ENCODE results near the gene ZNF366.

The ZNF366 gene

DNA sequence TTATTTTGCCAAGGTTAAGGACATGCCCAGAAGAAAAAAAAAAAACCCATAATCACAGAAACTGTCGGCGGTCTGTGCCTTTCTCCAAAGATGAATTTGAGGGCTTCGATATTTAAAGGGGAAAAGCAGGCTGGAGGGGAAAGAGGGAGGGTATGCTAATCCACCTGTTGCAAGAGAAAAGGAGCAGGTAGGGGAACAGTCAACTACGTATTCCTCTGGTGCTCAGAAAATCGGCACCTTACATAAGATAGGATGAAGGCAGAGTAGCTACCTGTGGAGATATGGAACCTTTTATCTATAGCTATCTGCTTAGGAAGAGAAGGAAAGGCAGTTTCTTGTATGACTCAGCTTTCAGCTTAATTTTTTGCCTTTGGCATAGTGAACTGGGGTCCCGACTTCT lies 109.4 kb downstream of the ZNF366 start:
- no peak for DNase-seq

DNA sequence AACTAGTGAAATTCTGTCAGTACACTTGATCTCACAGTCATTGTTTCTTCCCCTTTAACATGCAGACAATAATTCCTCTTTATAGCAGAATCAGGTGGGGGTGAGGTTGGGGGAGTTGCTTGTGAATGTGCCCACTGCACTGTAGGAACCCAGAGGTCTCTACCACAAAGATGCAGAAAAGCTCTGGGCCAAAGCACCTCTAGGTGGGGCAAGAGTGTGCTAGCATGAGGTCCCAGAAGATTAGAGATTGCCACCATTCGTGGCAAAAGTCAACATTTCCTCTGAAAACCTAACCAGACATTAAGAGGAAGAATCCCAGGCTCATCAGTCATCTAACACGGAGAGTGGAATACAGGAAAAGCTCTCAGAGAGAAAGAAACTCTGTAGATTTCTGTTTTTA lies 112.5 kb downstream of the ZNF366 start:
- DNase-seq, result no peak

- DNase-seq, result no peak
Measured at GRCh38 chr5:72393052-72393451, 114.2 kb downstream of the ZNF366 start.
